ENCODE measurements around the gene F13A1. TPM values are rescaled to one million over a fixed set of nuclear protein-coding genes. Genes with fewer than 3 reads are reported as not detected.

The F13A1 gene
- total and polyA plus RNA-seq, 2 of the 13 experiments (the other 11 are each of a cell fraction or from before 2014, with no cell fraction given), result not detected

DNA sequence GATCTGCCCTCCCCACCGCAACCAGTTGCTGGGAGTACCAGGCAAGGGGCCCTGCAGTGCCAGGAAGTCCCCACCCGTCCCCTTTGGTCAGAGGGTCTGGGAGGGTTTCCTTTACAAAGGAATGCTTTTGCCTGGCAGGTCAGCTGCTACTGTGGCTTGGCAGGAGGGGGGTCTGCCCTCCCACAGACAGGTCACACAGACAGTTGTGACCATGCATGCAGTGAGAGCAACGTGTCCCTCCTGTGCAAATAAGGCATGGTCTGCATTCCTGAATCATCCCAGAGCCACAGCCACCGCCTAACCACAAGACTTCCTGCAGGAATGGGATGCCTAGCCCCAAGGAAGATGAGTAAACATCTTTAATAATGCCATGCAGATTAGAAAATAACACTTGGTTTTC is 439 bp upstream of the F13A1 start:
- ChIA-PET POLR2A (no interaction called here), CTCF (ENCODE audit: low intra/inter-chr PET ratio, low total read pairs) (no interaction called here)
- TF ChIP-seq ELF1 (CRISPR knock-in tag; IDR thresholded peaks at IDR 0.05) (no peak), SMAD1 (CRISPR knock-in tag; IDR thresholded peaks at IDR 0.05; ENCODE audit: borderline replicate concordance, low read depth) (no peak), GTF3A (CRISPR knock-in tag; conservative IDR thresholded peaks at IDR 0.05) (no peak), ZNF354B (CRISPR knock-in tag; IDR thresholded peaks at IDR 0.05) (no peak), ZNF33B (CRISPR knock-in tag; IDR thresholded peaks at IDR 0.05) (no peak), PHF8 (CRISPR knock-in tag; IDR thresholded peaks at IDR 0.05) (no peak), CHCHD3 (CRISPR knock-in tag; IDR thresholded peaks at IDR 0.05) (no peak), ZFAT (CRISPR knock-in tag; conservative IDR thresholded peaks at IDR 0.05) (no peak), PHF5A (CRISPR knock-in tag; IDR thresholded peaks at IDR 0.05; ENCODE audit: low read depth, unreplicated experiment) (no peak)
- TF ChIP-seq, protein P1, sequence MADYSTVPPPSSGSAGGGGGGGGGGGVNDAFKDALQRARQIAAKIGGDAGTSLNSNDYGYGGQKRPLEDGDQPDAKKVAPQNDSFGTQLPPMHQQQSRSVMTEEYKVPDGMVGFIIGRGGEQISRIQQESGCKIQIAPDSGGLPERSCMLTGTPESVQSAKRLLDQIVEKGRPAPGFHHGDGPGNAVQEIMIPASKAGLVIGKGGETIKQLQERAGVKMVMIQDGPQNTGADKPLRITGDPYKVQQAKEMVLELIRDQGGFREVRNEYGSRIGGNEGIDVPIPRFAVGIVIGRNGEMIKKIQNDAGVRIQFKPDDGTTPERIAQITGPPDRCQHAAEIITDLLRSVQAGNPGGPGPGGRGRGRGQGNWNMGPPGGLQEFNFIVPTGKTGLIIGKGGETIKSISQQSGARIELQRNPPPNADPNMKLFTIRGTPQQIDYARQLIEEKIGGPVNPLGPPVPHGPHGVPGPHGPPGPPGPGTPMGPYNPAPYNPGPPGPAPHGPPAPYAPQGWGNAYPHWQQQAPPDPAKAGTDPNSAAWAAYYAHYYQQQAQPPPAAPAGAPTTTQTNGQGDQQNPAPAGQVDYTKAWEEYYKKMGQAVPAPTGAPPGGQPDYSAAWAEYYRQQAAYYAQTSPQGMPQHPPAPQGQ (CRISPR knock-in tag; IDR thresholded peaks at IDR 0.05; ENCODE audit: borderline replicate concordance), result no peak
- TF ChIP-seq, protein P2, sequence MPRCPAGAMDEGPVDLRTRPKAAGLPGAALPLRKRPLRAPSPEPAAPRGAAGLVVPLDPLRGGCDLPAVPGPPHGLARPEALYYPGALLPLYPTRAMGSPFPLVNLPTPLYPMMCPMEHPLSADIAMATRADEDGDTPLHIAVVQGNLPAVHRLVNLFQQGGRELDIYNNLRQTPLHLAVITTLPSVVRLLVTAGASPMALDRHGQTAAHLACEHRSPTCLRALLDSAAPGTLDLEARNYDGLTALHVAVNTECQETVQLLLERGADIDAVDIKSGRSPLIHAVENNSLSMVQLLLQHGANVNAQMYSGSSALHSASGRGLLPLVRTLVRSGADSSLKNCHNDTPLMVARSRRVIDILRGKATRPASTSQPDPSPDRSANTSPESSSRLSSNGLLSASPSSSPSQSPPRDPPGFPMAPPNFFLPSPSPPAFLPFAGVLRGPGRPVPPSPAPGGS (CRISPR knock-in tag; IDR thresholded peaks at IDR 0.05), result no peak
- TF ChIP-seq, protein P3, sequence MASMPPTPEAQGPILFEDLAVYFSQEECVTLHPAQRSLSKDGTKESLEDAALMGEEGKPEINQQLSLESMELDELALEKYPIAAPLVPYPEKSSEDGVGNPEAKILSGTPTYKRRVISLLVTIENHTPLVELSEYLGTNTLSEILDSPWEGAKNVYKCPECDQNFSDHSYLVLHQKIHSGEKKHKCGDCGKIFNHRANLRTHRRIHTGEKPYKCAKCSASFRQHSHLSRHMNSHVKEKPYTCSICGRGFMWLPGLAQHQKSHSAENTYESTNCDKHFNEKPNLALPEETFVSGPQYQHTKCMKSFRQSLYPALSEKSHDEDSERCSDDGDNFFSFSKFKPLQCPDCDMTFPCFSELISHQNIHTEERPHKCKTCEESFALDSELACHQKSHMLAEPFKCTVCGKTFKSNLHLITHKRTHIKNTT (CRISPR knock-in tag; IDR thresholded peaks at IDR 0.05), result no peak
- TF ChIP-seq, protein P4, sequence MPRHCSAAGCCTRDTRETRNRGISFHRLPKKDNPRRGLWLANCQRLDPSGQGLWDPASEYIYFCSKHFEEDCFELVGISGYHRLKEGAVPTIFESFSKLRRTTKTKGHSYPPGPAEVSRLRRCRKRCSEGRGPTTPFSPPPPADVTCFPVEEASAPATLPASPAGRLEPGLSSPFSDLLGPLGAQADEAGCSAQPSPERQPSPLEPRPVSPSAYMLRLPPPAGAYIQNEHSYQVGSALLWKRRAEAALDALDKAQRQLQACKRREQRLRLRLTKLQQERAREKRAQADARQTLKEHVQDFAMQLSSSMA (CRISPR knock-in tag; IDR thresholded peaks at IDR 0.05), result no peak
- 3% methylated on average over 4 of the region's 4 CpGs for WGBS (ENCODE audit: low lambda C conversion rate)
- intact Hi-C loops (cut with micrococcal nuclease; ENCODE audit: unreplicated experiment) (no loop called here), in situ Hi-C loops (cut with HindIII; ENCODE audit: extremely low pct_ligation_motif_present, low pct_unique_long_range_greater_than_20kb) (no loop called here)
- H3K27me3 ChIP-seq (ENCODE audit: control insufficient read depth in 1 of 2, insufficient read depth in 2 of 2, low read length in 2 of 2), result peaks cover 0 to 58% of the 10 kb centered on the region in 2 experiments; a peak in 4 of 5 replicates
- H2AFZ ChIP-seq (ENCODE audit: low read length), result no peak overlapping the region
- H3K4me3 ChIP-seq (replicated peaks in 1 of 3; ENCODE audit: insufficient read depth in 1 of 3, low read depth in 2 of 3, low read length in 3 of 3), result no peak overlapping the region
- no peak overlapping the region for H3K4me2 ChIP-seq (ENCODE audit: low read depth, low read length)
- no peak for DNase-seq (ENCODE audit: low spot score)
- no peak for FAIRE-seq
- H3K36me3 ChIP-seq (replicated peaks in 1 of 2; ENCODE audit: control insufficient read depth in 1 of 2, insufficient read depth in 2 of 2, low read length in 2 of 2), result no peaks in the 10 kb centered on the region
- ATAC-seq, result no peak
- no peak overlapping the region for H3K27ac ChIP-seq (ENCODE audit: extremely low read length, insufficient read depth, low read length)
- no peaks in the 10 kb centered on the region for H3K4me1 ChIP-seq (ENCODE audit: insufficient read depth, low read length)
- H3K9ac ChIP-seq (ENCODE audit: insufficient read depth, low read depth, low read length), result no peak overlapping the region
- H3K9me3 ChIP-seq (ENCODE audit: low read length), result no peaks in the 10 kb centered on the region
- no peaks in the 10 kb centered on the region for H3K79me2 ChIP-seq (ENCODE audit: insufficient read depth, low read length)
- H4K20me1 ChIP-seq (ENCODE audit: insufficient read depth, low read length), result no peaks in the 10 kb centered on the region
- BruUV-seq (replicated peaks), result no TSS peak

Measured in HepG2 (cell line).